Measurements from ENCODE around the gene ADAMTSL1.

DNA sequence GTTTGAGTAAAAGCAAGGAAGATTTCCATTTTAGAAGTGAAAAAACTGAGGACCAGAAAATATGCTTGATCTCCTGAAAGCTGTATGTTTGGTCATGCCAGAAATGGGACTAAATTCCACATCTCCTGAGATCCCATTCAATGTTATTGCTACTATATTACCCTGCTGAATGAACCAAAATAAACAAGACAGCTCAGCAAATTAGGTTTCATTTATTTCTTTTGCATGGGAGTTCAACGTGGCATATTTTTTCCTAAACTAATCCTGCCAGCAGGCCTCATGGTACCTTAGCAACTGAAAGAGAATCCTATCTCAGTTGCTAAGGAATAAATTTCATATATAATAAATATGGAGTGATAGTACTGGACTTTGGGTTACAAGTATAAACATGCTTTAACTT, 101.7 kb downstream of the ADAMTSL1 start:
- TF ChIP-seq CTCF (conservative IDR thresholded peaks at IDR 0.05; ENCODE audit: low read depth in 2 of 2): no peak
- TF ChIP-seq POLR2AphosphoS5 (IDR thresholded peaks at IDR 0.05; ENCODE audit: low read depth): no peak
- no peak for TF ChIP-seq JUNB (IDR thresholded peaks at IDR 0.05; ENCODE audit: unreplicated experiment)
- no peak for TF ChIP-seq REST (IDR thresholded peaks at IDR 0.05; ENCODE audit: unreplicated experiment)
- TF ChIP-seq EZH2 (IDR thresholded peaks at IDR 0.05; ENCODE audit: low read depth, unreplicated experiment): no peak
- TF ChIP-seq NANOG (IDR thresholded peaks at IDR 0.05; ENCODE audit: borderline replicate concordance): no peak
- no peak for TF ChIP-seq EZH2phosphoT487 (IDR thresholded peaks at IDR 0.05; ENCODE audit: unreplicated experiment)
- no peak for TF ChIP-seq CREB1 (CRISPR knock-in tag; IDR thresholded peaks at IDR 0.05; ENCODE audit: low read depth)
- no peak for TF ChIP-seq ZNF114 (CRISPR knock-in tag; IDR thresholded peaks at IDR 0.05)
- TF ChIP-seq, protein P1, sequence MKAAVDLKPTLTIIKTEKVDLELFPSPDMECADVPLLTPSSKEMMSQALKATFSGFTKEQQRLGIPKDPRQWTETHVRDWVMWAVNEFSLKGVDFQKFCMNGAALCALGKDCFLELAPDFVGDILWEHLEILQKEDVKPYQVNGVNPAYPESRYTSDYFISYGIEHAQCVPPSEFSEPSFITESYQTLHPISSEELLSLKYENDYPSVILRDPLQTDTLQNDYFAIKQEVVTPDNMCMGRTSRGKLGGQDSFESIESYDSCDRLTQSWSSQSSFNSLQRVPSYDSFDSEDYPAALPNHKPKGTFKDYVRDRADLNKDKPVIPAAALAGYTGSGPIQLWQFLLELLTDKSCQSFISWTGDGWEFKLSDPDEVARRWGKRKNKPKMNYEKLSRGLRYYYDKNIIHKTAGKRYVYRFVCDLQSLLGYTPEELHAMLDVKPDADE (IDR thresholded peaks at IDR 0.05): no peak
